ENCODE measurements around the gene ZNF736. TPM values are rescaled to one million over a fixed set of nuclear protein-coding genes. Genes with fewer than 3 reads are reported as not detected.

Gene ZNF736
- total RNA-seq, 1 experiment from 2014 or later, result 2.1 TPM

Other genes with a start within 250 kb of the ZNF736 start
- not detected in 2 replicates for gene ZNF735, start 106.8 kb upstream of the ZNF736 start, total RNA-seq (2014; rRNA removed; shearing (Covaris generic))
- not detected in 2 replicates for gene ZNF679, start 85.5 kb upstream of the ZNF736 start, total RNA-seq (2014; rRNA removed; shearing (Covaris generic))
- gene ZNF680, start 249.1 kb downstream of the ZNF736 start, total RNA-seq (2014; rRNA removed; shearing (Covaris generic)), result 2.7 and 4.6 TPM in 2 replicates

Data from HT1080 (cell line).